Neural progenitor cell (in vitro differentiated cells): ENCODE results near the gene ABI3BP. TPM values are rescaled to one million over a fixed set of nuclear protein-coding genes. Genes with fewer than 3 reads are reported as not detected.

Experiments
- DNase-seq: peaks from one replicate; pipeline ENCODE4 v3.0.0-alpha.2; 2016; ENCODE audit warnings: low spot score
- H2AFZ ChIP-seq: fragments of 200-600 bp; sonication (generic); replicated peaks from 2 replicates; pipeline ENCODE4 v1.6.1; 2016; ENCODE audit warnings: antibody characterized with exemption
- H3F3A ChIP-seq: fragments of 200-600 bp; sonication (generic); 2 replicates; pipeline ENCODE4 v1.6.1; 2016; ENCODE audit warnings: antibody characterized with exemption, low read depth
- H3K27ac ChIP-seq: fragments of 200-600 bp; sonication (generic); 2 replicates; pipeline ENCODE4 v1.5.1; 2016; ENCODE audit warnings: mild to moderate bottlenecking
- H3K27me3 ChIP-seq: fragments of 200-600 bp; sonication (generic); 2 replicates; pipeline ENCODE4 v1.6.1; 2016; ENCODE audit warnings: mild to moderate bottlenecking, moderate library complexity
- H3K36me3 ChIP-seq: fragments of 200-600 bp; sonication (generic); 2 replicates; pipeline ENCODE4 v1.5.1; 2016
- H3K4me1 ChIP-seq: fragments of 200-600 bp; sonication (generic); 2 replicates; pipeline ENCODE4 v1.6.1; 2016; ENCODE audit warnings: mixed run types
- H3K4me2 ChIP-seq: fragments of 200-600 bp; sonication (generic); 2 replicates; pipeline ENCODE4 v1.6.1; 2016
- H3K4me3 ChIP-seq: fragments of 200-600 bp; sonication (generic); 2 replicates; pipeline ENCODE4 v1.5.1; 2016
- H3K79me2 ChIP-seq: fragments of 200-600 bp; sonication (generic); 2 replicates; pipeline ENCODE4 v1.6.1; 2016; ENCODE audit warnings: low read depth
- H3K9ac ChIP-seq: fragments of 200-600 bp; sonication (generic); 2 replicates; pipeline ENCODE4 v1.6.1; 2016
- H3K9me3 ChIP-seq: fragments of 200-600 bp; sonication (generic); 2 replicates; pipeline ENCODE4 v1.5.1; 2016; ENCODE audit warnings: low read depth
- H4K20me1 ChIP-seq: fragments of 200-600 bp; sonication (generic); 2 replicates; pipeline ENCODE4 v1.6.1; 2016; ENCODE audit warnings: low read depth
- H3K27ac Mint-ChIP-seq: 3 replicates; pipeline ENCODE4 v1.8.0; 2021; ENCODE audit warnings: mixed read lengths
- H3K27me3 Mint-ChIP-seq: 2 replicates; pipeline ENCODE4 v1.8.0; 2022; ENCODE audit warnings: low read depth, mild to moderate bottlenecking, inconsistent platforms, moderate library complexity, mixed read lengths; ENCODE audit not compliant: insufficient read depth
- H3K36me3 Mint-ChIP-seq: 3 replicates; pipeline ENCODE4 v1.8.0; 2021; ENCODE audit warnings: mixed read lengths
- H3K4me1 Mint-ChIP-seq: 3 replicates; pipeline ENCODE4 v1.8.0; 2021; ENCODE audit warnings: mixed read lengths
- H3K4me3 Mint-ChIP-seq: 3 replicates; pipeline ENCODE4 v1.8.0; 2021; ENCODE audit warnings: mild to moderate bottlenecking, moderate library complexity, mixed read lengths
- H3K9me3 Mint-ChIP-seq: 3 replicates; pipeline ENCODE4 v1.8.0; 2020; ENCODE audit warnings: mixed read lengths
- CTCF ChIP-seq: fragments of 200-600 bp; sonication (generic); IDR thresholded peaks from 2 replicates; pipeline ENCODE4 v1.5.1; 2017; ENCODE audit warnings: antibody characterized with exemption, mild to moderate bottlenecking
- EZH2 ChIP-seq: fragments of 200-600 bp; sonication (generic); IDR thresholded peaks from 2 replicates; pipeline ENCODE4 v1.6.1; 2017; ENCODE audit warnings: antibody characterized with exemption, mild to moderate bottlenecking, moderate library complexity
- EZH2phosphoT487 ChIP-seq: fragments of 200-600 bp; sonication (generic); IDR thresholded peaks from 2 replicates; pipeline ENCODE4 v1.6.1; 2017; ENCODE audit warnings: antibody characterized with exemption
- total RNA-seq: library from RNA; depleted of rRNA; stranded (reverse); fragments of >200 nt; gene quantifications from 2 replicates; pipeline ENCODE4 v1.2.3, GENCODE V29; 2015; ENCODE audit warnings: low replicate concordance

Gene ABI3BP
- total RNA-seq, 1 donor from 2014 or later, result not detected

GRCh38 chr3:100737334-100737733, 255.9 kb downstream of the ABI3BP start:
- no peak overlapping the region for H3K4me3 ChIP-seq
- no peak overlapping the region for H3K4me3 Mint-ChIP-seq
- H3K9ac ChIP-seq, result no peak overlapping the region
- H4K20me1 ChIP-seq, result peaks cover 28% of the 10 kb centered on the region
- peaks cover 2% of the 10 kb centered on the region for H3K27me3 Mint-ChIP-seq
- H3K27ac Mint-ChIP-seq, result no peak overlapping the region
- peaks cover 15% of the 10 kb centered on the region for H3K36me3 ChIP-seq
- peaks cover 6% of the 10 kb centered on the region for H3F3A ChIP-seq
- H3K4me1 ChIP-seq, result peaks cover 22% of the 10 kb centered on the region
- no peaks in the 10 kb centered on the region for H3K9me3 ChIP-seq
- peak; percentile 55 for TF ChIP-seq CTCF
- TF ChIP-seq EZH2, result no peak
- TF ChIP-seq EZH2phosphoT487, result no peak
- no peak overlapping the region for H2AFZ ChIP-seq
- H3K36me3 Mint-ChIP-seq, result peaks cover 15% of the 10 kb centered on the region
- H3K9me3 Mint-ChIP-seq, result no peaks in the 10 kb centered on the region
- no peaks in the 10 kb centered on the region for H3K27me3 ChIP-seq
- no peak overlapping the region for H3K4me2 ChIP-seq
- DNase-seq, result peak; percentile 68
- peaks cover 2% of the 10 kb centered on the region for H3K4me1 Mint-ChIP-seq
- no peak overlapping the region for H3K27ac ChIP-seq
- peaks cover 26% of the 10 kb centered on the region for H3K79me2 ChIP-seq

GRCh38 chr3:100732435-100732834, 260.8 kb downstream of the ABI3BP start:
- H3K36me3 Mint-ChIP-seq, result peaks cover 16% of the 10 kb centered on the region
- Histone ChIP-seq H3K9me3 (no peaks in the 10 kb centered on the region), H3K36me3 (peaks cover 10% of the 10 kb centered on the region), H3K4me2 (no peak overlapping the region), H3K9ac (no peak overlapping the region), H4K20me1 (peaks cover 17% of the 10 kb centered on the region), H3K27me3 (no peaks in the 10 kb centered on the region), H3K4me3 (no peak overlapping the region), H2AFZ (no peak overlapping the region), H3K4me1 (peaks cover 19% of the 10 kb centered on the region), H3F3A (peaks cover 6% of the 10 kb centered on the region), H3K79me2 (peaks cover 55% of the 10 kb centered on the region), H3K27ac (no peak overlapping the region)
- no peak for DNase-seq
- H3K4me1 Mint-ChIP-seq, result peaks cover 2% of the 10 kb centered on the region
- TF ChIP-seq CTCF (no peak), EZH2phosphoT487 (no peak), EZH2 (no peak)
- no peak overlapping the region for H3K27ac Mint-ChIP-seq
- H3K4me3 Mint-ChIP-seq, result no peak overlapping the region
- H3K9me3 Mint-ChIP-seq, result no peaks in the 10 kb centered on the region
- peaks cover 2% of the 10 kb centered on the region for H3K27me3 Mint-ChIP-seq

- Histone ChIP-seq H3K9me3 (no peaks in the 10 kb centered on the region), H3K27me3 (no peaks in the 10 kb centered on the region), H3K9ac (no peak overlapping the region), H3K27ac (no peak overlapping the region), H2AFZ (no peak overlapping the region), H3K4me1 (peaks cover 6% of the 10 kb centered on the region), H4K20me1 (peaks cover 11% of the 10 kb centered on the region), H3K79me2 (peaks cover 60% of the 10 kb centered on the region), H3K4me3 (no peak overlapping the region), H3F3A (no peaks in the 10 kb centered on the region), H3K36me3 (peaks cover 10% of the 10 kb centered on the region), H3K4me2 (no peak overlapping the region)
- Mint-ChIP-seq H3K4me1 (no peaks in the 10 kb centered on the region), H3K36me3 (peaks cover 24% of the 10 kb centered on the region), H3K27me3 (no peaks in the 10 kb centered on the region), H3K27ac (no peak overlapping the region), H3K4me3 (no peak overlapping the region), H3K9me3 (no peaks in the 10 kb centered on the region)
- DNase-seq, result no peak
- TF ChIP-seq EZH2 (no peak), EZH2phosphoT487 (no peak), CTCF (no peak)
Observed at GRCh38 chr3:100730524-100730923, 262.7 kb downstream of the ABI3BP start.
